ENCODE measurements around the gene PIP4K2B.
A peak's percentile ranks its signal among the peaks of the same experiment; 100 is the strongest.

The PIP4K2B gene

DNA sequence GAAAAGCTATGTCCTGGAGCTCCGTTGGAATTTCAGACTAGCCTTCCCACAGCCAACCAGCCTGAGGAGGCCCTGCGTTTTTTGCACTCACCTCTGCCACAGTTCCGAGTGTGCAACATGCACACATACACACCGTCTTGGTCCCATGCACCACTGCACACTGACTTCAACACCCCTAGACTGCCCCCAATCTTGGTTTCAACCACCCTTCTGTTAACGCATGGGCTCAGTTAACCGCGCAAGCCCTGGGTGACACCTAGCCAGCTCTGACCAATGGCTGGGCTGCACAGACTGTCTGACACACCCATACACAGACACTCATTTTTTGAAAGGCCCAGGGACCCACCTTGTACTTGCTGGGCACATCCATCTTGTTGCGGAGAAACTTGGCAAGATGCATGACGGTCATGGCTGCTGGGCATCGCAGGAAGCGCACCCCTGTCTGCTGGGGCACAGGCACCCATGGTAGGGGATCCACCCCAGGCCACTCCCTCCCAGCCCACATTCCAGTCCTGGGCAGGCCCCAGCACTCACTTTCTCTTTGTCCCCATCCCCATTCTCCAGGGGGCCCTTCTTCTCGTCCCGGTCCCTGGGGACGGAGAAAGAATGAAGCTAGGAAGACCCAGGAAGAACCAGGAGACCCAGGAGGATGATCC, 61.2 kb downstream of the PIP4K2B start:
- WGBS, 2 experiments, result 91 to 92% methylated on average over 14 of the region's 14 CpGs
- Histone ChIP-seq H3K9me3 (ENCODE audit: control insufficient read depth, low read length) (no peaks in the 10 kb centered on the region), H3K27me3 (ENCODE audit: control insufficient read depth, insufficient read depth, low read length, poor library complexity, severe bottlenecking) (no peaks in the 10 kb centered on the region), H3K4me1 (ENCODE audit: control insufficient read depth, insufficient read depth, low read length) (peaks cover 12% of the 10 kb centered on the region), H3K27ac (ENCODE audit: insufficient read depth, low read depth, low read length, poor library complexity, severe bottlenecking) (no peak overlapping the region), H3K4me3 (ENCODE audit: insufficient read depth, low read depth, low read length) (no peak overlapping the region), H3K36me3 (ENCODE audit: control insufficient read depth, insufficient read depth, low read length) (peaks cover 24% of the 10 kb centered on the region)

DNA sequence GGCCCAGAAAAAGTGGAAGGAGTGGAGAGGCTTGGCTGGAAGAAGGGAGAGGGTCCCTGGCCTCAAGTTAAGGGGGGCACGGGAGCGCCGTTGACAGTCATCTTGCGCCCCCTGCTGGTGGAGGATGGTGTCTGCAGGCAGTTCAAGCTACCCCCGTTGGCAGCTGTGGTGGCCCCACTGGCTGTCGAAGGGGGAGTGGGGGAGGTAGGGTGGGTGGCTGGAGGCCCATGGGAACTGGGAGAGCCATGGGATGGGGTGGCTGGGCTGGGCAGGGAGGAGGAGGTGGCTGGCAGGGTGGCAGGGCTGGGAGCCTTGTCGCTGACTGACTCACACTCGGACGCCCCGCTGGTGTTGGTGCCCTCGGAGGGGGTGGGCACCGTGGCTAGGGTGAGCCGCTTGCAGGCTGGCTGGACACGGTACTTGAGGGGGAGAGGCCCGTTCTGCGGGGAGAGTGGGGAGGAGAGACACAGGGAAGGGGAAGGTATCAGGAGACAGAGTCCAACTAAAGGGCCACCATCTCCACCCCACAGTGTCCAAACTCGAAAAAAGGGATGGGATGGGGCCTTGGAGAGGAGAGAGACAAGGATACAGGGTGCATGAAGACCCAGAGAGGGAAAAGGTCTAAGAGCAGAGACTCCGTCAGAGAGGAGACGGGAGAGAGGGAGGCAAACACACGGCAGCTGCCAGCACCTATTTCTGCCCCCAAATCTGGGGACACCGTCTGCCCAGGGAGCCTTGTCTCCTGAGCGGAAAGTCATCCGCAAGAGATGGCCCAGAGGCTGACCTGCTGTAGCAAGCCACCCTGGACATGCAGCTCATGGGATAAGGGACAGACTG, 64.0 kb downstream of the PIP4K2B start:
- Histone ChIP-seq H3K36me3 (ENCODE audit: control insufficient read depth, insufficient read depth, low read length) (peaks cover 31% of the 10 kb centered on the region), H3K9me3 (ENCODE audit: control insufficient read depth, low read length) (no peaks in the 10 kb centered on the region), H3K27ac (ENCODE audit: insufficient read depth, low read depth, low read length, poor library complexity, severe bottlenecking) (no peak overlapping the region), H3K4me3 (ENCODE audit: insufficient read depth, low read depth, low read length) (no peak overlapping the region), H3K4me1 (ENCODE audit: control insufficient read depth, insufficient read depth, low read length) (no peaks in the 10 kb centered on the region), H3K27me3 (ENCODE audit: control insufficient read depth, insufficient read depth, low read length, poor library complexity, severe bottlenecking) (no peaks in the 10 kb centered on the region)
- 68 to 71% methylated on average over 23 of the region's 23 CpGs for WGBS, 2 experiments

GRCh38 chr17:38733982-38734973, 65.1 kb downstream of the PIP4K2B start:
- peaks cover 26% of the 10 kb centered on the region for H3K36me3 ChIP-seq (ENCODE audit: control insufficient read depth, insufficient read depth, low read length)
- no peak overlapping the region for H3K27ac ChIP-seq (ENCODE audit: insufficient read depth, low read depth, low read length, poor library complexity, severe bottlenecking)
- no peaks in the 10 kb centered on the region for H3K27me3 ChIP-seq (ENCODE audit: control insufficient read depth, insufficient read depth, low read length, poor library complexity, severe bottlenecking)
- peaks cover 3% of the 10 kb centered on the region for H3K4me1 ChIP-seq (ENCODE audit: control insufficient read depth, insufficient read depth, low read length)
- H3K4me3 ChIP-seq (ENCODE audit: insufficient read depth, low read depth, low read length), result no peak overlapping the region
- H3K9me3 ChIP-seq (ENCODE audit: control insufficient read depth, low read length), result no peaks in the 10 kb centered on the region
- 89% methylated on average over 15 of the region's 15 CpGs for WGBS, 2 experiments

DNA sequence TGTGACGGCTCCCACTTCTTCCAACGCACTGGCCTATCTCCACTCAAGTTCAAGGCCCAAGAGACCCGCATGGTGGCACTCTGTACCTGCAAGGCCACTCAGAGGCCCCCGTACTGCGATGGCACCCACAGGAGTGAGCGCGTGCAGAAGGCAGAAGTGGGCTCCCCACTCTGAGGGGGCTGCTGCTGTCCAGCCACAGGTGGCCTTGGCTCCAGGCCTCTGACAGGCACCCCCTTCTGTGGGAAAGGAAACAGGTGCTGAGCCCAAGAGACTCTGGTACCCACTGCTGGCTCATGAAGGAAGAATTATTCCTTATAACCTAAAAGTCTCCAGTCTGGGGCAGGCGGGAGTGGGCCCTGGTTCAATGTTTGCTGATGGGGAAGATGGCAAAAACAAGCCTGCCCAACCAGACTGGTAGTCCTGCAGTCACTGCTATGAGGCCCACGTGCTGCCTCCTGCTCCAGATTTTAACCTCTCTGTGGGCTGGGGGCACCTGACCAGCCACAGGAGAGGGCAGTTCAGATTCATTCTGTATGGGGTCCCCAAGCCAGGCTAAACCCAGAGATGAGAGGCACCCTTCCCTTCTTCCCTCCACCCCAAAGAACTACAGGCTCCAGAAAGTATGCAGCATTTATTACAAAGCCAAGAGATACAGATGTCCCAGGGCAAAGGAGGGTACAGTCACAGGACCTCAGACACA, 65.9 kb downstream of the PIP4K2B start:
- 89 to 92% methylated on average over 9 of the region's 9 CpGs for WGBS, 2 experiments
- H3K9me3 ChIP-seq (ENCODE audit: control insufficient read depth, low read length), result no peaks in the 10 kb centered on the region
- no peak overlapping the region for H3K27ac ChIP-seq (ENCODE audit: insufficient read depth, low read depth, low read length, poor library complexity, severe bottlenecking)
- no peak overlapping the region for H3K4me3 ChIP-seq (ENCODE audit: insufficient read depth, low read depth, low read length)
- peaks cover 5% of the 10 kb centered on the region for H3K27me3 ChIP-seq (ENCODE audit: control insufficient read depth, insufficient read depth, low read length, poor library complexity, severe bottlenecking)
- H3K4me1 ChIP-seq (ENCODE audit: control insufficient read depth, insufficient read depth, low read length), result peaks cover 3% of the 10 kb centered on the region
- H3K36me3 ChIP-seq (ENCODE audit: control insufficient read depth, insufficient read depth, low read length), result peaks cover 17% of the 10 kb centered on the region

GRCh38 chr17:38732376-38733281, 66.7 kb downstream of the PIP4K2B start:
- H3K9me3 ChIP-seq (ENCODE audit: control insufficient read depth, low read length), result no peaks in the 10 kb centered on the region
- peaks cover 3% of the 10 kb centered on the region for H3K4me1 ChIP-seq (ENCODE audit: control insufficient read depth, insufficient read depth, low read length)
- H3K27me3 ChIP-seq (ENCODE audit: control insufficient read depth, insufficient read depth, low read length, poor library complexity, severe bottlenecking), result peaks cover 5% of the 10 kb centered on the region
- no peak overlapping the region for H3K27ac ChIP-seq (ENCODE audit: insufficient read depth, low read depth, low read length, poor library complexity, severe bottlenecking)
- peaks cover 10% of the 10 kb centered on the region for H3K36me3 ChIP-seq (ENCODE audit: control insufficient read depth, insufficient read depth, low read length)
- H3K4me3 ChIP-seq (ENCODE audit: insufficient read depth, low read depth, low read length), result no peak overlapping the region
- 89 to 94% methylated on average over 7 of the region's 7 CpGs for WGBS, 2 experiments

DNA sequence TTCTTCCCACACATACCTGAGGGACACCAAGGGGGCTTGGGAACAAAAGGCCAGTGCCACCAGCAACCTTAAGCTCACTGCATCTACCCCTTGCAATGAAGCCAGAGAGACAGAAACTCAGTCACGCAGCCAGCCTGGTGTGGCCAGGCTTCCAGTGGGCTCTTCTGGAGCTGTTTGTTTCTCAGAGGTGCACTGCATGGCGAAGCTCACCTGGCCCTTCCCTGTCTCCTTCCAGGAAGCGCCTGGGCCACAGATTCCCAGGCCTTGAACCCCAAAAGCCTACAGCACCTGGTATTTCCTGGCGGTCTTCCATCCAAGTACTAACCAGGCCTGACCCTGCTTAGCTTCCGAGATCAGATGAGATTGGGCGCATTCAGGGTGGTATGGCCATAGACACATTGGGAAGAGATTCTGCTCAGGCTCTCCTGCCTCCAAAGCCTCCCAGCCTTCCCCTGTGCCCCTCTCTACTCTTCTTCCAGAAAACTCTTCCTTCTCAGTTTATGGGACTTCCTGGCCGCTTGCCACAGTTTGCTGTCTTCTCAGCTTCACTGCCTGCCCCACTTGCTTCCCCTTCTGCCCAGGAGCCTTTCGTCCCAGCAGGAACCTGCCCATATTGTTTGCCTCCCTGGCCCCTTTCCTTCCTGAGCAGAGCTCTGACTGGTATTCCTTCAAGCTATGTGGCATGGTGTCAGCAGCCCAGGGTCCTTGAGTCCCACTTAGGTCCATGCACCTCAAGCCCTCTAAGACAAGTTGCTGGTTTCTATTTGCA, 67.6 kb downstream of the PIP4K2B start:
- Histone ChIP-seq H3K27ac (ENCODE audit: insufficient read depth, low read depth, low read length, poor library complexity, severe bottlenecking) (no peak overlapping the region), H3K4me3 (ENCODE audit: insufficient read depth, low read depth, low read length) (no peak overlapping the region), H3K4me1 (ENCODE audit: control insufficient read depth, insufficient read depth, low read length) (peaks cover 3% of the 10 kb centered on the region), H3K27me3 (ENCODE audit: control insufficient read depth, insufficient read depth, low read length, poor library complexity, severe bottlenecking) (peaks cover 5% of the 10 kb centered on the region), H3K36me3 (ENCODE audit: control insufficient read depth, insufficient read depth, low read length) (peaks cover 10% of the 10 kb centered on the region), H3K9me3 (ENCODE audit: control insufficient read depth, low read length) (no peaks in the 10 kb centered on the region)
- 93 to 95% methylated on average over 8 of the region's 8 CpGs for WGBS, 2 experiments

GRCh38 chr17:38730526-38731379, 68.6 kb downstream of the PIP4K2B start:
- peaks cover 5% of the 10 kb centered on the region for H3K27me3 ChIP-seq (ENCODE audit: control insufficient read depth, insufficient read depth, low read length, poor library complexity, severe bottlenecking)
- peaks cover 10% of the 10 kb centered on the region for H3K36me3 ChIP-seq (ENCODE audit: control insufficient read depth, insufficient read depth, low read length)
- H3K27ac ChIP-seq (ENCODE audit: insufficient read depth, low read depth, low read length, poor library complexity, severe bottlenecking), result peak overlapping the region; percentile 42
- H3K4me3 ChIP-seq (ENCODE audit: insufficient read depth, low read depth, low read length), result peak overlapping the region; percentile 59
- H3K4me1 ChIP-seq (ENCODE audit: control insufficient read depth, insufficient read depth, low read length), result peaks cover 3% of the 10 kb centered on the region
- H3K9me3 ChIP-seq (ENCODE audit: control insufficient read depth, low read length), result no peaks in the 10 kb centered on the region
- 27 to 28% methylated on average over 27 of the region's 27 CpGs for WGBS, 2 experiments

- no peaks in the 10 kb centered on the region for H3K9me3 ChIP-seq (ENCODE audit: control insufficient read depth, low read length)
- peaks cover 3% of the 10 kb centered on the region for H3K4me1 ChIP-seq (ENCODE audit: control insufficient read depth, insufficient read depth, low read length)
- peak within 1 kb of the TSS; percentile 42 for H3K27ac ChIP-seq (ENCODE audit: insufficient read depth, low read depth, low read length, poor library complexity, severe bottlenecking)
- peaks cover 10% of the 10 kb centered on the region for H3K36me3 ChIP-seq (ENCODE audit: control insufficient read depth, insufficient read depth, low read length)
- H3K27me3 ChIP-seq (ENCODE audit: control insufficient read depth, insufficient read depth, low read length, poor library complexity, severe bottlenecking), result peaks cover 5% of the 10 kb centered on the region
- H3K4me3 ChIP-seq (ENCODE audit: insufficient read depth, low read depth, low read length), result peak within 1 kb of the TSS; percentile 59
- 1% methylated on average over 92 of the region's 92 CpGs for WGBS, 2 experiments
Measured at GRCh38 chr17:38729886-38730525, 69.3 kb downstream of the PIP4K2B start, which contains the start of gene CISD3. Gene CISD3 (plus strand): TSS chr17:38730341. CDS start chr17:38730359, 18 bp downstream.
